Astrocyte (in vitro differentiated cells and primary cell): ENCODE measurements around the gene ZNF341. TPM values are rescaled to one million over a fixed set of nuclear protein-coding genes. Genes with fewer than 3 reads are reported as not detected.

ENCODE experiments used
- DNase-seq: peaks from one replicate; pipeline ENCODE4 v3.0.0-alpha.2; 2010; ENCODE audit warnings: low read depth
- FAIRE-seq: peaks from 2 replicates; lab custom pipeline; 2011; peaks lifted over from hg19 to GRCh38; lab: Jason Lieb, UNC
- H2AFZ ChIP-seq: 2 replicates; pipeline ENCODE4 v1.6.0; 2012; ENCODE audit warnings: low read depth, low read length, inconsistent platforms
- H3K27ac ChIP-seq: 2 replicates; pipeline ENCODE4 v1.5.1; 2011; ENCODE audit warnings: low read depth, low read length, inconsistent platforms
- H3K27me3 ChIP-seq: 2 replicates; pipeline ENCODE4 v1.6.0; 2011; ENCODE audit warnings: low read length, inconsistent platforms; ENCODE audit not compliant: insufficient read depth
- H3K36me3 ChIP-seq: 2 replicates; pipeline ENCODE4 v1.5.1; 2011; ENCODE audit warnings: low read length, inconsistent platforms; ENCODE audit not compliant: insufficient read depth
- H3K4me1 ChIP-seq: 2 replicates; pipeline ENCODE4 v1.5.1; 2011; ENCODE audit warnings: low read length, inconsistent platforms; ENCODE audit not compliant: insufficient read depth
- H3K4me2 ChIP-seq: 2 replicates; pipeline ENCODE4 v1.6.0; 2012; ENCODE audit warnings: low read length, inconsistent platforms
- H3K4me3 ChIP-seq: 2 replicates; pipeline ENCODE4 v1.5.1; 2011; ENCODE audit warnings: low read depth, mild to moderate bottlenecking, low read length, inconsistent platforms; ENCODE audit not compliant: insufficient read depth
- H3K79me2 ChIP-seq: 2 replicates; pipeline ENCODE4 v1.6.0; 2012; ENCODE audit warnings: mild to moderate bottlenecking, low read length, inconsistent platforms; ENCODE audit not compliant: insufficient read depth
- H3K9ac ChIP-seq: 2 replicates; pipeline ENCODE4 v1.6.0; 2012; ENCODE audit warnings: mild to moderate bottlenecking, low read length, inconsistent platforms
- H3K9me3 ChIP-seq: 2 replicates; pipeline ENCODE4 v1.5.1; 2012; ENCODE audit warnings: low read depth, mild to moderate bottlenecking, low read length, inconsistent platforms; ENCODE audit not compliant: insufficient read depth
- H4K20me1 ChIP-seq: 2 replicates; pipeline ENCODE4 v1.6.0; 2012; ENCODE audit warnings: low read length, inconsistent platforms; ENCODE audit not compliant: insufficient read depth
- H3K27ac Mint-ChIP-seq: one replicate; pipeline ENCODE4 v1.8.0; 2021; ENCODE audit warnings: mild to moderate bottlenecking, mixed read lengths; ENCODE audit not compliant: unreplicated experiment
- H3K27me3 Mint-ChIP-seq: one replicate; pipeline ENCODE4 v1.8.0; 2021; ENCODE audit warnings: low read depth, mixed read lengths; ENCODE audit not compliant: unreplicated experiment
- H3K36me3 Mint-ChIP-seq: one replicate; pipeline ENCODE4 v1.8.0; 2021; ENCODE audit warnings: low read depth, mixed read lengths; ENCODE audit not compliant: unreplicated experiment
- H3K4me1 Mint-ChIP-seq: one replicate; pipeline ENCODE4 v1.8.0; 2021; ENCODE audit warnings: low read depth, mixed read lengths; ENCODE audit not compliant: unreplicated experiment
- H3K4me3 Mint-ChIP-seq: one replicate; pipeline ENCODE4 v1.8.0; 2021; ENCODE audit warnings: mild to moderate bottlenecking, moderate library complexity, mixed read lengths; ENCODE audit not compliant: unreplicated experiment
- H3K9me3 Mint-ChIP-seq: one replicate; pipeline ENCODE4 v1.8.0; 2021; ENCODE audit warnings: mild to moderate bottlenecking, mixed read lengths; ENCODE audit not compliant: unreplicated experiment
- CTCF ChIP-seq: IDR thresholded peaks from 2 replicates; pipeline ENCODE4 v1.5.1; 2011; ENCODE audit warnings: low read depth, mild to moderate bottlenecking, inconsistent platforms, low read length, moderate library complexity; ENCODE audit not compliant: insufficient read depth
- EZH2 ChIP-seq: IDR thresholded peaks from 2 replicates; pipeline ENCODE4 v1.6.1; 2012; ENCODE audit warnings: mild to moderate bottlenecking, low read length, inconsistent platforms; ENCODE audit not compliant: insufficient read depth
- total RNA-seq: library from RNA; stranded (reverse); gene quantifications from 2 replicates; pipeline ENCODE4 v1.2.1, GENCODE V29; 2021

The ZNF341 gene
- total RNA-seq, 1 donor from 2014 or later, result 2.0 TPM

- H3K79me2 ChIP-seq, result peaks cover 95% of the 10 kb centered on the region
- no peak overlapping the region for H3K27ac ChIP-seq
- peaks cover 96% of the 10 kb centered on the region for H4K20me1 ChIP-seq
- DNase-seq (no peak), FAIRE-seq (no peak)
- Mint-ChIP-seq H3K9me3 (no peaks in the 10 kb centered on the region), H3K36me3 (peaks cover 2% of the 10 kb centered on the region), H3K4me3 (no peak overlapping the region), H3K4me1 (peaks cover 21% of the 10 kb centered on the region), H3K27ac (no peak overlapping the region), H3K27me3 (no peaks in the 10 kb centered on the region)
- H3K9me3 ChIP-seq, result no peaks in the 10 kb centered on the region
- H2AFZ ChIP-seq, result no peak overlapping the region
- no peak overlapping the region for H3K4me2 ChIP-seq
- H3K4me3 ChIP-seq, result no peak overlapping the region
- H3K36me3 ChIP-seq, result peaks cover 7% of the 10 kb centered on the region
- no peaks in the 10 kb centered on the region for H3K27me3 ChIP-seq
- no peaks in the 10 kb centered on the region for H3K4me1 ChIP-seq
- no peak overlapping the region for H3K9ac ChIP-seq
- no peak for TF ChIP-seq CTCF
- TF ChIP-seq EZH2, result no peak
These were observed 89.6 kb downstream of the ZNF341 start for GRCh38 chr20:33821270-33821836.

- Histone ChIP-seq H3K27me3 (no peaks in the 10 kb centered on the region), H3K9me3 (no peaks in the 10 kb centered on the region), H3K4me3 (no peak overlapping the region), H4K20me1 (peaks cover 96% of the 10 kb centered on the region), H3K36me3 (peaks cover 7% of the 10 kb centered on the region), H3K9ac (no peak overlapping the region), H3K4me1 (no peaks in the 10 kb centered on the region), H3K79me2 (peaks cover 95% of the 10 kb centered on the region), H3K4me2 (no peak overlapping the region), H2AFZ (no peak overlapping the region), H3K27ac (no peak overlapping the region)
- Mint-ChIP-seq H3K4me1 (peaks cover 23% of the 10 kb centered on the region), H3K27ac (no peak overlapping the region), H3K27me3 (no peaks in the 10 kb centered on the region), H3K36me3 (peaks cover 2% of the 10 kb centered on the region), H3K9me3 (no peaks in the 10 kb centered on the region), H3K4me3 (no peak overlapping the region)
- FAIRE-seq (no peak), DNase-seq (no peak)
- TF ChIP-seq EZH2 (no peak), CTCF (no peak)
These were observed 90.6 kb downstream of the ZNF341 start for GRCh38 chr20:33822423-33822822.

- Mint-ChIP-seq H3K27ac (no peak overlapping the region), H3K4me3 (no peak overlapping the region), H3K4me1 (peaks cover 23% of the 10 kb centered on the region), H3K27me3 (no peaks in the 10 kb centered on the region), H3K9me3 (no peaks in the 10 kb centered on the region), H3K36me3 (peaks cover 2% of the 10 kb centered on the region)
- Histone ChIP-seq H4K20me1 (peaks cover 96% of the 10 kb centered on the region), H3K27me3 (no peaks in the 10 kb centered on the region), H3K9ac (no peak overlapping the region), H3K4me3 (no peak overlapping the region), H3K4me2 (no peak overlapping the region), H3K4me1 (no peaks in the 10 kb centered on the region), H3K36me3 (peaks cover 7% of the 10 kb centered on the region), H3K79me2 (peaks cover 95% of the 10 kb centered on the region), H3K27ac (no peak overlapping the region), H2AFZ (no peak overlapping the region), H3K9me3 (no peaks in the 10 kb centered on the region)
- FAIRE-seq (no peak), DNase-seq (no peak)
- no peak for TF ChIP-seq CTCF
- no peak for TF ChIP-seq EZH2
These were observed 91.2 kb downstream of the ZNF341 start for GRCh38 chr20:33822991-33823390.
